ENCODE data around the gene CXXC5.
A peak's percentile ranks its signal among the peaks of the same experiment; 100 is the strongest.
"Not testable (repeated sequence)": the region's sequence is repeated elsewhere in the genome, so short reads cannot be mapped to it uniquely, and the experiment has no call there.

The CXXC5 gene

DNA sequence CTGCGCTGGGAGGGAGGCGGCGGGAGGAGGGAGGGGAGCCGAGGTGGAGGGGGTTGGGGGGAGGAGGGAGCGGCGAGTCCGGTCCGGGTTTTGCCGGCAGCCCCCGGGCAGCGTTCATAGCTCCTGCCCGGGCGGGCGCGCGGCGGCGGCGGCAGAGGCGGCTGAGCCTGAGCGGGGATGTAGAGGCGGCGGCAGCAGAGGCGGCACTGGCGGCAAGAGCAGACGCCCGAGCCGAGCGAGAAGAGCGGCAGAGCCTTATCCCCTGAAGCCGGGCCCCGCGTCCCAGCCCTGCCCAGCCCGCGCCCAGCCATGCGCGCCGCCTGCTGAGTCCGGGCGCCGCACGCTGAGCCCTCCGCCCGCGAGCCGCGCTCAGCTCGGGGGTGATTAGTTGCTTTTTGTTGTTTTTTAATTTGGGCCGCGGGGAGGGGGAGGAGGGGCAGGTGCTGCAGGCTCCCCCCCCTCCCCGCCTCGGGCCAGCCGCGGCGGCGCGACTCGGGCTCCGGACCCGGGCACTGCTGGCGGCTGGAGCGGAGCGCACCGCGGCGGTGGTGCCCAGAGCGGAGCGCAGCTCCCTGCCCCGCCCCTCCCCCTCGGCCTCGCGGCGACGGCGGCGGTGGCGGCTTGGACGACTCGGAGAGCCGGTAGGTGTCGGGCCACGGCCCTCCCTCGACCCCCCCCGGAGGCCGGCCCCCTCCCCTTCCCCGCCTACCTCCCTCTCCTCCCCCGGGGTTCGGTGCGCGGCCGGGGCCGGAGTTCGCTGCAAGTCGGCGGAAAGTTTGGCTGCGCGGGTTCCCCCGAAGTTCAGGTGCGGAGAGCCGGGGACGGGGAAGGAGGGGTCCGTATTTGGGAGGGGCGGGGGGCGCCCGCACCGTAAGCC, at the start of gene CXXC5:
Gene CXXC5 (plus strand): TSS at position 145 of the 877 bp plus-strand sequence. CDS start 32,175 bp downstream, outside the sequence.
- Mint-ChIP-seq H3K9me3 (no peaks in the 10 kb centered on the region), H3K36me3 (ENCODE audit: low read depth) (no peaks in the 10 kb centered on the region), H3K4me3 (peak within 1 kb of the TSS; percentile 78), H3K4me1 (ENCODE audit: low read depth) (peaks cover 43% of the 10 kb centered on the region), H3K27ac (no peak within 1 kb of the TSS), H3K27me3 (peaks cover 70% of the 10 kb centered on the region)
- peak; percentile 72 for DNase-seq

DNA sequence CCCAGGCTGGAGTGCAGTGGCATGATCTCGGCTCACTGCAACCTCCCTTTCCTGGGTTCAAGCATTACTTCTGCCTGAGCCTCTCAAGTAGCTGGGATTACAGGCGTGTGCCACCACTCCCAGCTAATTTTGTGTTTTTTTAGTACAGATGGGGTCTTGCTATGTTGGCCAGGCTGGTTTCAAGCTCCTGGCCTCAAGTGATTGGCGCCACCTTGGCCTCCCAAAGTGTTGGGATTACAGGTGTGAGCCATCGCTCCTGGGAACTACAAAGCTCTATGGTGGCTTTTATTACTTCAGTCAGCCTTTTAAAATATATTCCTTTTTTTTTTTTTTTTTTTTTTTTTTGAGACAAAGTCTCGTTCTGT, 49.6 kb upstream of the CXXC5 start:
- DNase-seq, H3K27me3 Mint-ChIP-seq, H3K9me3 Mint-ChIP-seq, H3K4me3 Mint-ChIP-seq: not testable (repeated sequence)
- peak overlapping the region; percentile 77 for H3K27ac Mint-ChIP-seq
- peaks cover 73% of the 10 kb centered on the region for H3K36me3 Mint-ChIP-seq (ENCODE audit: low read depth)
- H3K4me1 Mint-ChIP-seq (ENCODE audit: low read depth), result peaks cover 31% of the 10 kb centered on the region

DNA sequence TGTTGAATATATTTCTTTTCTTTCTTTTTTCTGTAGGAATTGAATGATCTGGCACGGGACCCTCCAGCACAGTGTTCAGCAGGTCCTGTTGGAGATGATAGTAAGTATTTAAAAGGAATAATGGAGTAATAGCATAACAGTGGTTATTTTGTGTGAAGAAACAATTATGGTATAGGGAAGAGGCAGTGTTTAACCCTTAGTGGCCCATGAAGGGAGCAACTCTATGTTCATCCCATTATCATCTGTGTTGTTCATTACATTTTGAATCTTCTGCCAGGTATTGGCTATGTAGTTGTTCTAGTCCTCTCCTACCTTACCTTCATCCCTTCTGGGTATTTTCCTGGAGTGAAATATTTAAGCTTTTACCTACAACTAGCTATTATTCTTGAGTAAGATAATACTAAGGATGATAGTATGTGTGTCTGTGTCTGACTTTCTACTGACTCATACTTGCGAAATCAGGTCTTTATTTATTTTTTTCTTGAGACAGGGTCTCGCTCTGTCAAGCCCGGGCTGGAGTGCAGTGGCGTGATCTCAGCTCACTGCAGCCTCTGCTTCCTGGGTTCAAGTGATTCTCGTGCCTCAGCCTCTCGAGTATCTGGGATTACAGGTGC, 47.7 kb upstream of the CXXC5 start:
- Mint-ChIP-seq H3K4me1 (ENCODE audit: low read depth) (peaks cover 22% of the 10 kb centered on the region), H3K4me3 (no peak overlapping the region), H3K36me3 (ENCODE audit: low read depth) (peaks cover 74% of the 10 kb centered on the region), H3K27me3 (no peaks in the 10 kb centered on the region), H3K27ac (no peak overlapping the region), H3K9me3 (no peaks in the 10 kb centered on the region)
- no peak for DNase-seq

DNA sequence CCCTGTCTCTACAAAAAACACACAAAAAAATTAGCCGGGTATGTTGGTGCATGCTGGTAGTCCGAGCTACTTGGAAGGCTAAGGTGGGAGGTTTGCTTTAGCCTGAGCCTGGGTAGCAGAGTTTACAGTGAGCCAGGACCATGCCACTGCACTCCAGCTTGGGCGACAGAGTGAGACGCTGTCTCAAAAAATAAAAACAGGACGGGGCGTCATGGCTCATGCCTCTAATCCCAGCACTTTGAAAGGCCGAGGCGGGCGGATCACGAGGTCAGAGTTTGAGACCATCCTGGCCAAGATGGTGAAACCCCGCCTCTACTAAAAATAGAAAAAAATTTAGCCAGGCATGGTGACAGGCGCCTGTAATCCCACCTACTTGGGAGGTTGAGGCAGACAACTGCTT, 46.7 kb upstream of the CXXC5 start:
- Mint-ChIP-seq H3K9me3 (no peaks in the 10 kb centered on the region), H3K4me1 (ENCODE audit: low read depth) (peaks cover 25% of the 10 kb centered on the region), H3K4me3 (no peak overlapping the region), H3K27me3 (no peaks in the 10 kb centered on the region), H3K27ac (no peak overlapping the region), H3K36me3 (ENCODE audit: low read depth) (peaks cover 75% of the 10 kb centered on the region)
- no peak for DNase-seq

DNA sequence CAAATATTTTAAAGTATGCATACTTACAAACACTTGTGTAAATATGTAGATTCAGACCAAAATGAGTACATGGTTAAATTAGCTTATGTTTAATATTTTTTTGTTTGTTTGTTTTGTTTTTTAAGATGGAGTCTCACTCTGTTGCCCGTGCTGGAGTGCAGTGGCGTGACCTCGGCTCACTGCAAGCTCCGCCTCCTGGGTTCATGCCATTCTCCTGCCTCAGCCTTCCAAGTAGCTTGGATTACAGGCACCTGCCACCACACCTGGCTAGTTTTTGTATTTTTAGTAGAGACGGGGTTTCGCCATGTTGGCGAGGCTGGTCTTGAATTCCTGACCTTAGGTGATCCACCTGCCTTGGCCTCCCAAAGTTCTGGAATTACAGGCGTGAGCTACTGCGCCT, 46.2 kb upstream of the CXXC5 start:
- not testable (repeated sequence) for H3K27me3 Mint-ChIP-seq, H3K27ac Mint-ChIP-seq, DNase-seq, H3K9me3 Mint-ChIP-seq, H3K4me3 Mint-ChIP-seq
- peaks cover 28% of the 10 kb centered on the region for H3K4me1 Mint-ChIP-seq (ENCODE audit: low read depth)
- H3K36me3 Mint-ChIP-seq (ENCODE audit: low read depth), result peaks cover 81% of the 10 kb centered on the region

DNA sequence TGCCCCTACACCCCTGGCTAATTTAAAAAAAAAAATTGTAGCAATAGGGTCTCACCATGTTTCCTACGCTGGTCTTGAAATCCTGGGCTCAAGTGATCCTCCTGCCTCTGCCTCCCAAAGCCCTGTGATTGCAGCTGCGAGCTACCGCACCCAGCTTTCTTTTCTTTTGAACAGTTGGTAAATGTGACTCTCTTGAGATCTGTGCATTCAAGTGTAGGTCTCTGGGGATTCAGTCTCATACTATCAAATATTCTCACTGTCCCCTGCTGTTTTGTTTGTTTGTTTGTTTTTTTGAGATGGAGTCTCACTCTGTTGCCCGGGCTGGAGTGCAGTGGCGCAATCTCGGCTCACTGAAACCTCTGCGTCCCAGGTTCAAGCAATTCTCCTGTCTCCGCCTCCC, 42.3 kb upstream of the CXXC5 start:
- Mint-ChIP-seq H3K4me1 (ENCODE audit: low read depth) (peaks cover 28% of the 10 kb centered on the region), H3K27me3 (no peaks in the 10 kb centered on the region), H3K36me3 (ENCODE audit: low read depth) (peaks cover 75% of the 10 kb centered on the region), H3K9me3 (no peaks in the 10 kb centered on the region), H3K27ac (peak overlapping the region; percentile 7), H3K4me3 (no peak overlapping the region)
- DNase-seq, result no peak

DNA sequence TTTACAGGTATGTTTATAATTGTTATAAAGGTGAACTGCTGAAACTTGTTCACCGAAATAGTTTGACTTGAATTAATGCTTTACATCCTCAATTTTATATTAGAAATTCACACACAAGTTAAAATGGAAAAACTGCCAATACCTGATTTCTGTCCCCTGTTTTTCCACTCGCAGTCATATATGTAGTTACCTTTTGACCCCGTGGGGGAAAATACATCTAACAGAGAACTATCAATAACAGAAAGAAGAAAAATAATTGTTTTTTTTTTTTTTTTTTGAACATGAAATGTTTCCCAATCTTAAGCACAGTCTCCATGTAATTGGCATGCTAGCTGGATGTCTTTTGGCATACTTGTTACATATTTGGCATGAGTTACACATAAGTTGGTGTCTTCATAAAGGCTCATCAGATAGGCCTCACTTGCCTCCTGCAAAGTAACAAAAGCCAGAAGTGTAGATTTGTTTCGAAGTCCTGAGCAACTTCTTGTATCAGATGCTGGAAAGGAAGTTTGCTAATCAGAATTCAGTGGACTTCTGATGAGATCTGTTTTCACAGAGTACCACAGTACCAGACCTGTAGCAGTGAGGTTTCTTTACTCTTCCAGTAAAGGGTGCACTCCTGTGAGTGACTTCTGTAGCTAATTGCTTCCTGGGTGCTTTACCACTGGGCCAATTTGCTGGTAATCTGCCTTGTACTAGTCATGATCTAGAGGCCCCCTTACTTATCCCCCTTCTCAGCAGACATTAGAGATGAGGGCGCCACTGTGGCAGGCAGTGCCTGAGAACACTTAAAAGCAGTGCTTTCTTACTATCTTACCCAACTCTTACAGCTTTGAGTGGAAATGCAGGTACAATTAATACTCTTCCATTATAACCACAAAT, 36.2 kb upstream of the CXXC5 start:
- Mint-ChIP-seq H3K27ac (peak overlapping the region; percentile 83), H3K36me3 (ENCODE audit: low read depth) (peaks cover 74% of the 10 kb centered on the region), H3K27me3 (no peaks in the 10 kb centered on the region), H3K4me3 (no peak overlapping the region), H3K4me1 (ENCODE audit: low read depth) (peaks cover 39% of the 10 kb centered on the region), H3K9me3 (no peaks in the 10 kb centered on the region)
- DNase-seq, result no peak

DNA sequence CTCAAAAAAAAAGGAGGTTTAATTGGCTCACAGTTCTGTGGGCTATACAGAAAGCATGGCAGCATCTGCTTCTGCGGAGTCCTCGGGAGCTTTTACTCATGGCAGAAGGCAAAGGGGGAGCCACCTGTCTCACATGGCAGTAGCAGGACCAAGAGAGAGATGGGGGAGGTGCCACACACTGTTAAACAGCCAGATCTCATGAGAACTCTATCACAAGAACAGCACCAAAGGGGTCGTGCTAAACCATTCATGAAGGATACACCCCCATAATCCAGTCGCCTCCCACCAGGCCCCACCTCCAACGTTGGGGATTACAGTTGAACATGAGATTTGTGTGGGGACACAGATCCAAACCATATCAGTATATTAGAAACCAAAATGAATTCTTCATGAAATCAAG, 28.3 kb upstream of the CXXC5 start:
- no peak for DNase-seq
- Mint-ChIP-seq H3K36me3 (ENCODE audit: low read depth) (peaks cover 79% of the 10 kb centered on the region), H3K27ac (no peak overlapping the region)

DNA sequence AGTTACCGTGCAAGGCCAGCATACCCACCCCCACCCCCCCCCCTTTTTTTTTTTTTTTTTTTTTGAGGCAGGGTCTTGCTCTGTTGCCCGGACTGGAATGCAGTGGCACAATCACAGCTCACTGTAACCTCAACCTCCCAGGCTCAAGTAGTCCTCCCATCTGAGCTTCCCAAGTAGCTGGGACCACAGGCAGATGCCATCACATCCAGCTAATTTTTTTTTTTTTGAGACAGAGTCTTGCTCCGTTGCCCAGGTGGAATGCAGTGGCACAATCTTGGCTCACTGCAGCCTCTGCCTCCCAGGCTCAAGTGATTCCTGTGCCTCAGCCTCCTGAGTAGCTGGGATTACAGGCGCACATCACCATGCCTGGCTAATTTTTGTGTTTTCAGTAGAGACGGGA, 22.8 kb upstream of the CXXC5 start:
- not testable (repeated sequence) for H3K4me1 Mint-ChIP-seq (ENCODE audit: low read depth); H3K27me3 Mint-ChIP-seq; H3K9me3 Mint-ChIP-seq; H3K4me3 Mint-ChIP-seq; H3K27ac Mint-ChIP-seq; DNase-seq
- peaks cover 84% of the 10 kb centered on the region for H3K36me3 Mint-ChIP-seq (ENCODE audit: low read depth)

More for the DNA sequence above, 28.3 kb upstream of the CXXC5 start:
- H3K27me3 Mint-ChIP-seq, result no peaks in the 10 kb centered on the region
- no peaks in the 10 kb centered on the region for H3K9me3 Mint-ChIP-seq
- H3K4me3 Mint-ChIP-seq, result no peak overlapping the region
- H3K4me1 Mint-ChIP-seq (ENCODE audit: low read depth), result peaks cover 4% of the 10 kb centered on the region

DNA sequence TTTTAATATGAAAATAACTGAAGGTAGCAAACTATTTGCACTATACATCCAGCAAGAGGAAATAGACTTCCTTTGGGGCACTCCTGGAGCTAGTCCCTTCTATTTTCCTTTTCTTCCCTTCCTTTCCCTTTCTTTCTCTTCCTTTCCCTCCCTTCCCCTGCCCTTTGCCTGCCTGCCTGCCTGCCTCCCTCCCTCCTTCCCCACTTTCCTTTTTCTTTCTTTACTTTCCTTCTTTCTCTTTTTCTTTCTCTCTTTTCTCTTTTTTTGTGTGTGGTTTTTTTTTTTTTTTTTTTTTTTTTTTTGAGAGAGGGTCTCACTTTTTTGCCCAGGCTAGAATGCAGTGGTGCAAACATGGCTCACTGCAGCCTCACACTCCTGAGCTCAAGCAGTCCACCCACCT, 17.3 kb upstream of the CXXC5 start:
- Mint-ChIP-seq H3K9me3 (no peaks in the 10 kb centered on the region), H3K4me1 (ENCODE audit: low read depth) (peaks cover 36% of the 10 kb centered on the region), H3K27me3 (no peaks in the 10 kb centered on the region), H3K4me3 (no peak overlapping the region), H3K27ac (peak overlapping the region; percentile 14), H3K36me3 (ENCODE audit: low read depth) (peaks cover 62% of the 10 kb centered on the region)
- no peak for DNase-seq

DNA sequence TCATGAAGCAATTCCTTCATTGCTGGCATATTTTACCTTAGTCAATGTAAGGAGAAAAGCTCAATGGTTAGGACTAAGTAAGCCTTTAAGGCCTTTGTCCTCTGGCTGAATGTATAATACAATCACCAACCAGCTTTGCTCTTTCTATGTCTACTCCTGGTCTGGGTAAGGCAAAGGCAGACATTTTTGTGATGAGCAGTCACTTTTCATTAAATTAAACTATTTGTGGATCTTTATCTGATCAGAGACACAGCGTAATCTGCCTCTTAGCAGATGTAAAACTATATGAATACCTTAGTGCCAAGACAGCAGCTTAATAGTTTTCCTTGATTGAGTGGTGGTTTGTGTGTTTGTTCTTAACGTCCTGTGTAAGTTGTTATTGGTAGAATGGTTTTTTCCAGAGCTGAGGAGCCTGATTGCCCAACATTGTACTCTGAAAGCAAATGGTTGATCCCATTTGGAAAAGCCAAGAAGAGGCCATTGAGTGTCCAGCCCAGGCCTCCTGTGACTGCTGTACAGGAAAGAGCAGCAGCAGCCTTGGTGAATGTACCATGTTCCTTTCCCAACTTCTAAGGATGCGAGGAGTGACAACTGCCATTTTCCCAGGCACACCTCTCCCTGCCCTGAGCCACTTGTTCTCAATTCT, 16.5 kb upstream of the CXXC5 start:
- Mint-ChIP-seq H3K36me3 (ENCODE audit: low read depth) (peaks cover 55% of the 10 kb centered on the region), H3K4me1 (ENCODE audit: low read depth) (peaks cover 44% of the 10 kb centered on the region), H3K4me3 (no peak overlapping the region), H3K27ac (no peak overlapping the region), H3K27me3 (no peaks in the 10 kb centered on the region), H3K9me3 (no peaks in the 10 kb centered on the region)
- no peak for DNase-seq

DNA sequence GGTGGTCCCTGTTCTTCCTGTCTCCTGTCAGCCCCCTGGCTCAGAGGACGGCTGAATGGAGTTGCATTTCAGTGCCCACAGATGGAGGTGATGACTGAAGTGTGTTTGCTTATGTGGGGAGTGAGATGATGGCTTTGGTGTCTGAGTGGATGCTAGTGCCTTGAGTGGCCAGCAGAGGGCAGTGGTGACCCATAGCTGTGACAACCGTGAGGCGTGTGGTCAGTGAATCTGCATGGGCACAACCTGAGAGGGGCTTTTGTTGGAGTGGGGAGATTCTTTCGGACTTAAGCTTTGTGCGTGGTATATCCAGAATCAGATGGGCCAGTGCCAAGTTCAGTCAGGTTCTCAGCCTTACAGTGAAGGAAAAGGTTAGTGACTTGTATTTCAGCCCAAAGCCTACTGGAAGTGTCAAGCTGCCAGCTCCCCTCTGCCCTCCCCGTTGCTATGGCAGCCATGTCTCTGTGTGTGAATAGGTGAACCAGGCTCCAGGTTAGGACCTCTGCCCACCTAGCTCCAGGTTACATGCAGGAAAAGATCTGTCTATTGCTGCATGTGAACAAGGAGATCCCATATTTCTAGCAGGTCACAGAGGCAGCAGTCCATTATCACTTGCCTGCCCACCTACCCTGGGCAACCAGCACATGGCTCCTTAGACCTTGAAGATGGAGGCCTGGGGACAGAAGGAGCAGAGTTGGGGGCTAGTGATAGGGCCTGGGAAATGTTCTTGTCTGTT, 14.7 kb upstream of the CXXC5 start:
- DNase-seq, result peak; percentile 77
- Mint-ChIP-seq H3K27ac (peak overlapping the region; percentile 62), H3K4me1 (ENCODE audit: low read depth) (peaks cover 43% of the 10 kb centered on the region), H3K4me3 (no peak overlapping the region), H3K9me3 (no peaks in the 10 kb centered on the region), H3K36me3 (ENCODE audit: low read depth) (peaks cover 41% of the 10 kb centered on the region), H3K27me3 (no peaks in the 10 kb centered on the region)

DNA sequence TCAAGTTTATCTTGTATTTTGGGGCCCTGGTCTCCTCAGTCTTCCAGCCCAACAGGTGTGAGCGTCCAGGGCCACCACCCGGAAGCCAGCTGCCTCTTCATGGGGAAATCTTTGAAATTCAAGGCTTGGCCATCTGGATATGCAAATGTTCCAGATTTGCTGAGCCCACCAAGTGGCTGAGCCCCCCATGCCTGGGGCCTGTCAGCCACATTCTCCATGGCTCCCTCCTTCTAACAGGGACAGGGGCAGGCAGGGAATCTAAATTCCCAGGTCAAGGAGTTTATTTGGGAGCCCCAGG, 14.2 kb upstream of the CXXC5 start:
- DNase-seq, result no peak
- Mint-ChIP-seq H3K9me3 (no peaks in the 10 kb centered on the region), H3K4me3 (no peak overlapping the region), H3K36me3 (ENCODE audit: low read depth) (peaks cover 37% of the 10 kb centered on the region), H3K27ac (no peak overlapping the region), H3K27me3 (no peaks in the 10 kb centered on the region), H3K4me1 (ENCODE audit: low read depth) (peaks cover 43% of the 10 kb centered on the region)

DNA sequence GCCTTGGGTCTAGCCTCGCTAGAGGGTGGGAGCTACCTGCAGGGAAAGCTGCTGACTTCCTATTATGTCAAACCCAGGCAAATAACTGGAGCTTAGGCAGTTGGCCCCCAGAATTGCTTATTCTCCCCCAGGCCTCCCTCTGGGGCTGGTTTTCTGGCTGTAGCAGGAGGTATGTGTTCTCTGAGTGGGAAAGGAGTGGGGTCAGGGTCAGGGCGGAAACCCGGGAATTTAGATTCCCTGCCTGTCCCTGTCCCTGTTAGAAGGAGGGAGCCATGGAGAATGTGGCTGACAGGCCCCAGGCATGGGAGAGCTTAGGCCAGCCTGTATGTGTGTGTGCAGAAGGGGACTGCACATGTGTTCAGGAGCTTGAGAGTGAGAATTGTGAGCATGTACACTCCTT, 13.6 kb upstream of the CXXC5 start:
- no peak overlapping the region for H3K4me3 Mint-ChIP-seq
- H3K27ac Mint-ChIP-seq, result peak overlapping the region; percentile 62
- peaks cover 43% of the 10 kb centered on the region for H3K4me1 Mint-ChIP-seq (ENCODE audit: low read depth)

More for the DNA sequence above, 13.6 kb upstream of the CXXC5 start:
- H3K9me3 Mint-ChIP-seq, result no peaks in the 10 kb centered on the region
- H3K36me3 Mint-ChIP-seq (ENCODE audit: low read depth), result peaks cover 32% of the 10 kb centered on the region
- no peaks in the 10 kb centered on the region for H3K27me3 Mint-ChIP-seq
- DNase-seq, result no peak

Data from activated T-cell treated with anti-CD3 and anti-CD28 coated beads, Interleukin-2, amount 50 U/mL, for 24 hours (primary cell).